HEK293 (cell line): ENCODE data around the gene AP2M1.

Experiments used
- CTCF ChIA-PET: fragments of 350-600 bp; formaldehyde crosslinking; extraction: SDS; loops from one replicate; lab custom pipeline; 2021; ENCODE audit warnings: antibody characterized with exemption; lab: Yijun Ruan, JAX
- POLR2A ChIA-PET: fragments of 300-600 bp; formaldehyde crosslinking; extraction: SDS; loops from one replicate; lab custom pipeline; 2020; ENCODE audit warnings: antibody characterized with exemption, inconsistent platforms; lab: Yijun Ruan, JAX
- H3K27ac ChIP-seq: fragments of 200-500 bp; sonication (Bioruptor generic); 2 replicates; pipeline ENCODE4 v1.5.1; 2014; ENCODE audit warnings: low read depth, low read length, control low read depth, inconsistent platforms; ENCODE audit errors: extremely low read depth
- H3K36me3 ChIP-seq, 2 experiments: fragments of 200-500 bp in 1 of 2; sonication (Bioruptor generic) in 1 of 2; 1 replicate in 1 of 2; 2 replicates in 1 of 2; pipeline ENCODE4 v1.5.1; 2014 to 2017; ENCODE audit warnings: inconsistent platforms in 2 of 2, low read length in 2 of 2; ENCODE audit not compliant: control insufficient read depth in 2 of 2, insufficient read depth in 1 of 2
- H3K4me1 ChIP-seq: fragments of 200-500 bp; sonication (Bioruptor generic); 2 replicates; pipeline ENCODE4 v1.5.1; 2014; ENCODE audit warnings: mild to moderate bottlenecking, low read length, inconsistent platforms; ENCODE audit not compliant: control insufficient read depth, insufficient read depth
- H3K4me3 ChIP-seq: 2 replicates; pipeline ENCODE4 v1.5.1; 2011; ENCODE audit warnings: low read depth, mild to moderate bottlenecking, control low read depth, low read length, moderate library complexity
- H3K9me3 ChIP-seq: fragments of 200-500 bp; sonication (Bioruptor generic); 2 replicates; pipeline ENCODE4 v1.5.1; 2014; ENCODE audit warnings: low read depth, low read length, inconsistent platforms; ENCODE audit not compliant: control insufficient read depth, insufficient read depth
- BCL11A ChIP-seq: fragments of 450-650 bp; formaldehyde crosslinking; IDR thresholded peaks from 2 replicates; pipeline ENCODE4 v1.5.1; 2016; ENCODE audit warnings: low read depth, missing biosample characterization, missing genetic modification characterization
- GLIS2 ChIP-seq: fragments of 450-650 bp; formaldehyde crosslinking; IDR thresholded peaks from 2 replicates; pipeline ENCODE4 v1.5.1; 2016; ENCODE audit warnings: missing biosample characterization, missing genetic modification characterization
- MYNN ChIP-seq: fragments of 450-650 bp; formaldehyde crosslinking; IDR thresholded peaks from 2 replicates; pipeline ENCODE4 v1.5.1; 2016; ENCODE audit warnings: missing biosample characterization, missing genetic modification characterization, borderline replicate concordance
- MZF1 ChIP-seq: fragments of 450-650 bp; formaldehyde crosslinking; IDR thresholded peaks from 2 replicates; pipeline ENCODE4 v1.5.1; 2017; ENCODE audit warnings: missing biosample characterization, missing genetic modification characterization, borderline replicate concordance
- SCRT2 ChIP-seq: fragments of 450-650 bp; formaldehyde crosslinking; IDR thresholded peaks from 2 replicates; pipeline ENCODE4 v1.5.1; 2016; ENCODE audit warnings: missing biosample characterization, missing genetic modification characterization
- SP7 ChIP-seq: fragments of 450-650 bp; formaldehyde crosslinking; IDR thresholded peaks from 2 replicates; pipeline ENCODE4 v1.5.1; 2016; ENCODE audit warnings: missing biosample characterization, missing genetic modification characterization
- YY2 ChIP-seq: fragments of 450-650 bp; formaldehyde crosslinking; IDR thresholded peaks from 2 replicates; pipeline ENCODE4 v1.5.1; 2016; ENCODE audit warnings: missing biosample characterization, missing genetic modification characterization
- ZBTB7A ChIP-seq: fragments of 450-650 bp; formaldehyde crosslinking; IDR thresholded peaks from 2 replicates; pipeline ENCODE4 v1.5.1; 2016; ENCODE audit warnings: low read depth, missing biosample characterization, missing genetic modification characterization
- ZFHX2 ChIP-seq: fragments of 450-650 bp; formaldehyde crosslinking; conservative IDR thresholded peaks from 2 replicates; pipeline ENCODE4 v1.5.1; 2016; ENCODE audit warnings: missing biosample characterization, missing genetic modification characterization
- ZNF133 ChIP-seq: fragments of 450-650 bp; formaldehyde crosslinking; IDR thresholded peaks from 2 replicates; pipeline ENCODE4 v1.5.1; 2016; ENCODE audit warnings: missing biosample characterization, missing genetic modification characterization
- ZNF140 ChIP-seq: fragments of 450-650 bp; formaldehyde crosslinking; IDR thresholded peaks from 2 replicates; pipeline ENCODE4 v1.5.1; 2016; ENCODE audit warnings: missing biosample characterization, missing genetic modification characterization
- ZNF146 ChIP-seq: fragments of 450-650 bp; formaldehyde crosslinking; IDR thresholded peaks from 2 replicates; pipeline ENCODE4 v1.5.1; 2016; ENCODE audit warnings: missing biosample characterization, missing genetic modification characterization
- ZNF248 ChIP-seq: fragments of 450-650 bp; formaldehyde crosslinking; IDR thresholded peaks from 2 replicates; pipeline ENCODE4 v1.5.1; 2017; ENCODE audit warnings: missing biosample characterization, missing genetic modification characterization
- ZNF274 ChIP-seq, 2 experiments: fragments of 200-500 bp in 1 of 2; fragments of 450-650 bp in 1 of 2; sonication (Bioruptor generic) in 1 of 2; formaldehyde crosslinking in 1 of 2; IDR thresholded peaks; 2 replicates each; pipeline versions ENCODE4 v1.5.1 to v1.6.1; 2014 to 2016; ENCODE audit warnings: borderline replicate concordance in 1 of 2, inconsistent platforms in 1 of 2, low read length in 1 of 2, missing biosample characterization in 1 of 2, missing genetic modification characterization in 1 of 2
- ZNF660 ChIP-seq: fragments of 450-650 bp; IDR thresholded peaks from 2 replicates; pipeline ENCODE4 v1.5.1; 2018; ENCODE audit warnings: missing biosample characterization, mild to moderate bottlenecking, missing genetic modification characterization
- ZNF664 ChIP-seq: fragments of 450-650 bp; formaldehyde crosslinking; IDR thresholded peaks from 2 replicates; pipeline ENCODE4 v1.5.1; 2016; ENCODE audit warnings: missing biosample characterization, missing genetic modification characterization
- ZNF677 ChIP-seq: fragments of 450-650 bp; IDR thresholded peaks from 2 replicates; pipeline ENCODE4 v1.5.0; 2018; ENCODE audit warnings: missing biosample characterization, mild to moderate bottlenecking, missing genetic modification characterization, moderate library complexity
- ZNF791 ChIP-seq: fragments of 450-650 bp; formaldehyde crosslinking; IDR thresholded peaks from 2 replicates; pipeline ENCODE4 v1.5.1; 2016; ENCODE audit warnings: missing biosample characterization, missing genetic modification characterization
- TF ChIP-seq, protein P1 (sequence below): fragments of 450-650 bp; formaldehyde crosslinking; IDR thresholded peaks from 2 replicates; pipeline ENCODE4 v1.5.1; 2016; ENCODE audit warnings: missing biosample characterization, missing genetic modification characterization
- TF ChIP-seq, protein P2 (sequence below): fragments of 450-650 bp; formaldehyde crosslinking; IDR thresholded peaks from 2 replicates; pipeline ENCODE4 v1.5.1; 2016; ENCODE audit warnings: missing biosample characterization, missing genetic modification characterization
- TF ChIP-seq, protein P3 (sequence below): fragments of 450-650 bp; formaldehyde crosslinking; IDR thresholded peaks from 2 replicates; pipeline ENCODE4 v1.5.1; 2016; ENCODE audit warnings: missing biosample characterization, missing genetic modification characterization
- TF ChIP-seq, protein P4 (sequence below): fragments of 450-650 bp; formaldehyde crosslinking; IDR thresholded peaks from 2 replicates; pipeline ENCODE4 v1.5.1; 2017; ENCODE audit warnings: missing biosample characterization, missing genetic modification characterization
- TF ChIP-seq, protein P5 (sequence below): fragments of 450-650 bp; formaldehyde crosslinking; IDR thresholded peaks from 2 replicates; pipeline ENCODE4 v1.5.1; 2016; ENCODE audit warnings: missing biosample characterization, missing genetic modification characterization

AP2M1 gene

DNA sequence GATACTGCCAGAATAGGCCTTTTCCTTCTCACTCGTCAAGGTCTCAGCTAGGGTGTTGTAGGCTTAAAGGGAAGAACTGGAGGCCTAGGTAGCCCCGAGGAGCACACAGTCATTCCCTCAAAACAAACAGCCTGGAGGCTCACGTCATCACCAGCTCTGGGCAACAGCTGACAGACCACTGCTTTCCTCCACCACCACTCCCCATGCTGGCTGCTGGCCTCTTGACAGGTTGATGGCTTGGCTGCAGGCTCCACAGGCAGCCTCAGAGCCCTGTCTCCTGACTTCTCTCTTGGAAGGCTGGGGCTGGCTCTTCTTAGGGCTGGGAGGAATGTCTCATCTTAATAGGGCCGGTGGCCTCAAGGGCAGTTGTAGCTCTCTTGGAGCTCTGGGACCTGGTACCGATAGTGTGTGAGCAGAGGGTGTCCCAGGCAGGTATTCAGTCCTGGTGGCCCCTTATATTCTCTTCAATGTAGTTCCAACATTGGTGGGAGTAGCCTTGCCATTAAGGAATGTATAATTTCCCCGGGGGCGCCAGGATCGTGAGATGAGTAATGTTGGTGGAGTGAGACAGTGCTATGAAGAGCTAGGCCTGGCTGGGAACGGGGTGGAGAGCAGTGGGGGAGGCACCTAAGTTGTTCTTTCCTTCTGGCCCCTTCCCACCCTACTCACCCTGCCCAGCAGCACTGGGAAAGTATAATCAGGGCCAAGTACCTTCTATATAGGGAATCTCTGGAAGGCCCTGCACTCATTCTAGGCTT lies 6.1 kb upstream of the AP2M1 start:
- CTCF ChIA-PET: no interaction called here
- no peak for TF ChIP-seq GLIS2 (tag by site-specific recombination)
- no peak for TF ChIP-seq ZNF140 (tag by site-specific recombination)
- no peak for TF ChIP-seq ZNF664 (tag by site-specific recombination)
- TF ChIP-seq, protein P1, sequence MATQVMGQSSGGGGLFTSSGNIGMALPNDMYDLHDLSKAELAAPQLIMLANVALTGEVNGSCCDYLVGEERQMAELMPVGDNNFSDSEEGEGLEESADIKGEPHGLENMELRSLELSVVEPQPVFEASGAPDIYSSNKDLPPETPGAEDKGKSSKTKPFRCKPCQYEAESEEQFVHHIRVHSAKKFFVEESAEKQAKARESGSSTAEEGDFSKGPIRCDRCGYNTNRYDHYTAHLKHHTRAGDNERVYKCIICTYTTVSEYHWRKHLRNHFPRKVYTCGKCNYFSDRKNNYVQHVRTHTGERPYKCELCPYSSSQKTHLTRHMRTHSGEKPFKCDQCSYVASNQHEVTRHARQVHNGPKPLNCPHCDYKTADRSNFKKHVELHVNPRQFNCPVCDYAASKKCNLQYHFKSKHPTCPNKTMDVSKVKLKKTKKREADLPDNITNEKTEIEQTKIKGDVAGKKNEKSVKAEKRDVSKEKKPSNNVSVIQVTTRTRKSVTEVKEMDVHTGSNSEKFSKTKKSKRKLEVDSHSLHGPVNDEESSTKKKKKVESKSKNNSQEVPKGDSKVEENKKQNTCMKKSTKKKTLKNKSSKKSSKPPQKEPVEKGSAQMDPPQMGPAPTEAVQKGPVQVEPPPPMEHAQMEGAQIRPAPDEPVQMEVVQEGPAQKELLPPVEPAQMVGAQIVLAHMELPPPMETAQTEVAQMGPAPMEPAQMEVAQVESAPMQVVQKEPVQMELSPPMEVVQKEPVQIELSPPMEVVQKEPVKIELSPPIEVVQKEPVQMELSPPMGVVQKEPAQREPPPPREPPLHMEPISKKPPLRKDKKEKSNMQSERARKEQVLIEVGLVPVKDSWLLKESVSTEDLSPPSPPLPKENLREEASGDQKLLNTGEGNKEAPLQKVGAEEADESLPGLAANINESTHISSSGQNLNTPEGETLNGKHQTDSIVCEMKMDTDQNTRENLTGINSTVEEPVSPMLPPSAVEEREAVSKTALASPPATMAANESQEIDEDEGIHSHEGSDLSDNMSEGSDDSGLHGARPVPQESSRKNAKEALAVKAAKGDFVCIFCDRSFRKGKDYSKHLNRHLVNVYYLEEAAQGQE (tag by site-specific recombination): no peak
- no peak for TF ChIP-seq ZNF660 (tag by site-specific recombination)
- TF ChIP-seq, protein P2, sequence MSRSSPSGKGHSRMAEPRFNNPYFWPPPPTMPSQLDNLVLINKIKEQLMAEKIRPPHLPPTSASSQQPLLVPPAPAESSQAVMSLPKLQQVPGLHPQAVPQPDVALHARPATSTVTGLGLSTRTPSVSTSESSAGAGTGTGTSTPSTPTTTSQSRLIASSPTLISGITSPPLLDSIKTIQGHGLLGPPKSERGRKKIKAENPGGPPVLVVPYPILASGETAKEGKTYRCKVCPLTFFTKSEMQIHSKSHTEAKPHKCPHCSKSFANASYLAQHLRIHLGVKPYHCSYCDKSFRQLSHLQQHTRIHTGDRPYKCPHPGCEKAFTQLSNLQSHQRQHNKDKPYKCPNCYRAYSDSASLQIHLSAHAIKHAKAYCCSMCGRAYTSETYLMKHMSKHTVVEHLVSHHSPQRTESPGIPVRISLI: no peak
- TF ChIP-seq ZNF248: no peak
- no peak for TF ChIP-seq ZFHX2 (tag by site-specific recombination)
- no peak for TF ChIP-seq ZNF146 (tag by site-specific recombination)
- TF ChIP-seq ZNF677 (tag by site-specific recombination): no peak
- TF ChIP-seq MYNN (tag by site-specific recombination): no peak
- TF ChIP-seq SCRT2: no peak
- TF ChIP-seq ZNF791: no peak
- no peak for TF ChIP-seq YY2 (tag by site-specific recombination)
- TF ChIP-seq ZNF274 (IDR thresholded peaks at IDR 0.05; ENCODE audit: low read length): no peak
- TF ChIP-seq ZNF274 (tag by site-specific recombination; IDR thresholded peaks at IDR 0.05; ENCODE audit: borderline replicate concordance): no peak
- TF ChIP-seq BCL11A (tag by site-specific recombination): no peak
- TF ChIP-seq, protein P3, sequence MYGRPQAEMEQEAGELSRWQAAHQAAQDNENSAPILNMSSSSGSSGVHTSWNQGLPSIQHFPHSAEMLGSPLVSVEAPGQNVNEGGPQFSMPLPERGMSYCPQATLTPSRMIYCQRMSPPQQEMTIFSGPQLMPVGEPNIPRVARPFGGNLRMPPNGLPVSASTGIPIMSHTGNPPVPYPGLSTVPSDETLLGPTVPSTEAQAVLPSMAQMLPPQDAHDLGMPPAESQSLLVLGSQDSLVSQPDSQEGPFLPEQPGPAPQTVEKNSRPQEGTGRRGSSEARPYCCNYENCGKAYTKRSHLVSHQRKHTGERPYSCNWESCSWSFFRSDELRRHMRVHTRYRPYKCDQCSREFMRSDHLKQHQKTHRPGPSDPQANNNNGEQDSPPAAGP (tag by site-specific recombination): no peak
- Histone ChIP-seq H3K4me1 (no peaks in the 10 kb centered on the region), H3K36me3 (peaks cover 0 to 94% of the 10 kb centered on the region in 2 experiments; a peak in 2 of 3 replicates), H3K9me3 (no peaks in the 10 kb centered on the region), H3K4me3 (no peak overlapping the region), H3K27ac (no peak overlapping the region)
- POLR2A ChIA-PET: interaction anchor here (0.6 to 1.2 kb wide), 2 partner anchors 13 to 16 kb away, joined by 3 to 5 read pairs; partner anchors contain the start of gene DVL3

DNA sequence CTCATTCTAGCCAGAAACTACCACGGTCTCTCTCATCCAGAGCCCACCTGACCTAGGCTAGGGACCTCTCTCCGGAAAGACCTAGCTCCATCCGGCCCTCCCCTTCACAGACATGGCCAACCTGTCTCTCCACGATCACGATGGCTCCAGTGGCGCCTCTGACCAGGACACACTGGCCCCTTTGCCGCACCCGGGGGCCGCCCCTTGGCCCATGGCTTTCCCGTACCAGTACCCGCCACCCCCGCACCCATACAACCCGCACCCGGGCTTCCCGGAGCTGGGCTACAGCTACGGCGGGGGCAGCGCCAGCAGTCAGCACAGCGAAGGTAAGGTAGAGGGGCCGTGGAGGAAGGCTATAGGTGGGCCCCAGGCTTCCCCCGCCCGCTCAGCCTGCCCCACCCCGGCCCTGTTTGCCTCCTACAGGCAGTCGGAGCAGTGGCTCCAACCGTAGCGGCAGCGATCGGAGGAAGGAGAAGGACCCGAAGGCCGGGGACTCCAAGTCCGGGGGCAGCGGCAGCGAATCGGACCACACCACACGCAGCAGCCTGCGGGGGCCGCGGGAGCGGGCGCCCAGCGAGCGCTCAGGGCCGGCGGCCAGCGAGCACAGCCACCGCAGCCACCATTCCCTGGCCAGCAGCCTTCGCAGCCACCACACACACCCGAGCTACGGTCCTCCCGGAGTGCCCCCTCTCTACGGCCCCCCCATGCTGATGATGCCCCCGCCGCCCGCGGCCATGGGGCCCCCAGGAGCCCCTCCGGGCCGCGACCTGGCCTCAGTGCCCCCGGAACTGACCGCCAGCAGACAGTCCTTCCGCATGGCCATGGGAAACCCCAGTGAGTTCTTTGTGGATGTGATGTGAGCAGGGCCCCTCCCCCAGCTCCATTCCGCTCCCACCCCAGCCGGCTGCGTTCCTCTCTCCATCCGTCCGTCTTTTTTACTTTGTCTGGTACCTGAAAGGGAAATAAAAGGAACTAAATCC lies 4.5 kb upstream of the AP2M1 start:
- Histone ChIP-seq H3K4me1 (no peaks in the 10 kb centered on the region), H3K36me3 (peaks cover 0 to 77% of the 10 kb centered on the region in 2 experiments; a peak in 2 of 3 replicates), H3K9me3 (no peaks in the 10 kb centered on the region), H3K27ac (no peak overlapping the region), H3K4me3 (no peak overlapping the region)
- ChIA-PET POLR2A (interaction anchor here (1.2 kb wide), 1 partner anchor 14 kb away, joined by 3 read pairs; the partner anchor contains the start of gene DVL3), CTCF (no interaction called here)
- TF ChIP-seq SP7 (no peak), MZF1 (tag by site-specific recombination) (no peak), ZBTB7A (tag by site-specific recombination) (no peak), ZNF133 (tag by site-specific recombination) (no peak), MYNN (tag by site-specific recombination) (no peak)
- TF ChIP-seq, protein P4, sequence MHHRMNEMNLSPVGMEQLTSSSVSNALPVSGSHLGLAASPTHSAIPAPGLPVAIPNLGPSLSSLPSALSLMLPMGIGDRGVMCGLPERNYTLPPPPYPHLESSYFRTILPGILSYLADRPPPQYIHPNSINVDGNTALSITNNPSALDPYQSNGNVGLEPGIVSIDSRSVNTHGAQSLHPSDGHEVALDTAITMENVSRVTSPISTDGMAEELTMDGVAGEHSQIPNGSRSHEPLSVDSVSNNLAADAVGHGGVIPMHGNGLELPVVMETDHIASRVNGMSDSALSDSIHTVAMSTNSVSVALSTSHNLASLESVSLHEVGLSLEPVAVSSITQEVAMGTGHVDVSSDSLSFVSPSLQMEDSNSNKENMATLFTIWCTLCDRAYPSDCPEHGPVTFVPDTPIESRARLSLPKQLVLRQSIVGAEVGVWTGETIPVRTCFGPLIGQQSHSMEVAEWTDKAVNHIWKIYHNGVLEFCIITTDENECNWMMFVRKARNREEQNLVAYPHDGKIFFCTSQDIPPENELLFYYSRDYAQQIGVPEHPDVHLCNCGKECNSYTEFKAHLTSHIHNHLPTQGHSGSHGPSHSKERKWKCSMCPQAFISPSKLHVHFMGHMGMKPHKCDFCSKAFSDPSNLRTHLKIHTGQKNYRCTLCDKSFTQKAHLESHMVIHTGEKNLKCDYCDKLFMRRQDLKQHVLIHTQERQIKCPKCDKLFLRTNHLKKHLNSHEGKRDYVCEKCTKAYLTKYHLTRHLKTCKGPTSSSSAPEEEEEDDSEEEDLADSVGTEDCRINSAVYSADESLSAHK: no peak
- TF ChIP-seq, protein P5, sequence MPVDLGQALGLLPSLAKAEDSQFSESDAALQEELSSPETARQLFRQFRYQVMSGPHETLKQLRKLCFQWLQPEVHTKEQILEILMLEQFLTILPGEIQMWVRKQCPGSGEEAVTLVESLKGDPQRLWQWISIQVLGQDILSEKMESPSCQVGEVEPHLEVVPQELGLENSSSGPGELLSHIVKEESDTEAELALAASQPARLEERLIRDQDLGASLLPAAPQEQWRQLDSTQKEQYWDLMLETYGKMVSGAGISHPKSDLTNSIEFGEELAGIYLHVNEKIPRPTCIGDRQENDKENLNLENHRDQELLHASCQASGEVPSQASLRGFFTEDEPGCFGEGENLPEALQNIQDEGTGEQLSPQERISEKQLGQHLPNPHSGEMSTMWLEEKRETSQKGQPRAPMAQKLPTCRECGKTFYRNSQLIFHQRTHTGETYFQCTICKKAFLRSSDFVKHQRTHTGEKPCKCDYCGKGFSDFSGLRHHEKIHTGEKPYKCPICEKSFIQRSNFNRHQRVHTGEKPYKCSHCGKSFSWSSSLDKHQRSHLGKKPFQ: no peak
